ENCODE data around the gene RPS23.

The RPS23 gene

DNA sequence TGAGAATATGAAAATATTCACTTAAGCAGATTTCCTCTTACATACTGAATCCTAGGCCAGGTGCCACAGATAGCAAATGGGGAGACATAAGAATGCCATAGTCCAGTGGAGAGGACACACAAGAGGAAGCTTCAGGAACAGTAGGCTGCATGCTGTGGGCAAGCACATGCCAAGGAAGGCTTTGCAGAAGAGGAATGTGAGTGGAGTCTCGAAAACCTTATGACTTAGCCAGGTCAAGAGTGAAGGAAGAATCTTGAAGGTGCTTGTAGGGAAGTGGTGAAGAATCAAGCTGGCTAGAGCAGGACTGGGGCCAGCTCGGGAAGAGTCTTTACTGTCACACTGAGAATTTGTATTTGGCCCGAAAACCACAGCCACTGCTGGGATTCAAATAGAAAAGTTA is 20.4 kb downstream of the RPS23 start:
- TF ChIP-seq, protein P1, sequence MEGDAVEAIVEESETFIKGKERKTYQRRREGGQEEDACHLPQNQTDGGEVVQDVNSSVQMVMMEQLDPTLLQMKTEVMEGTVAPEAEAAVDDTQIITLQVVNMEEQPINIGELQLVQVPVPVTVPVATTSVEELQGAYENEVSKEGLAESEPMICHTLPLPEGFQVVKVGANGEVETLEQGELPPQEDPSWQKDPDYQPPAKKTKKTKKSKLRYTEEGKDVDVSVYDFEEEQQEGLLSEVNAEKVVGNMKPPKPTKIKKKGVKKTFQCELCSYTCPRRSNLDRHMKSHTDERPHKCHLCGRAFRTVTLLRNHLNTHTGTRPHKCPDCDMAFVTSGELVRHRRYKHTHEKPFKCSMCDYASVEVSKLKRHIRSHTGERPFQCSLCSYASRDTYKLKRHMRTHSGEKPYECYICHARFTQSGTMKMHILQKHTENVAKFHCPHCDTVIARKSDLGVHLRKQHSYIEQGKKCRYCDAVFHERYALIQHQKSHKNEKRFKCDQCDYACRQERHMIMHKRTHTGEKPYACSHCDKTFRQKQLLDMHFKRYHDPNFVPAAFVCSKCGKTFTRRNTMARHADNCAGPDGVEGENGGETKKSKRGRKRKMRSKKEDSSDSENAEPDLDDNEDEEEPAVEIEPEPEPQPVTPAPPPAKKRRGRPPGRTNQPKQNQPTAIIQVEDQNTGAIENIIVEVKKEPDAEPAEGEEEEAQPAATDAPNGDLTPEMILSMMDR (conservative IDR thresholded peaks at IDR 0.05): no peak
- no peak for TF ChIP-seq ZFX (IDR thresholded peaks at IDR 0.05)

GRCh38 chr5:82257247-82257646 is 20.9 kb downstream of the RPS23 start:
- no peak overlapping the region for H3K27ac ChIP-seq
- TF ChIP-seq ZFX (IDR thresholded peaks at IDR 0.05): no peak
- TF ChIP-seq, protein P1 (conservative IDR thresholded peaks at IDR 0.05): no peak

More for the DNA sequence above, 20.4 kb downstream of the RPS23 start:
- no peak overlapping the region for H3K27ac ChIP-seq

DNA sequence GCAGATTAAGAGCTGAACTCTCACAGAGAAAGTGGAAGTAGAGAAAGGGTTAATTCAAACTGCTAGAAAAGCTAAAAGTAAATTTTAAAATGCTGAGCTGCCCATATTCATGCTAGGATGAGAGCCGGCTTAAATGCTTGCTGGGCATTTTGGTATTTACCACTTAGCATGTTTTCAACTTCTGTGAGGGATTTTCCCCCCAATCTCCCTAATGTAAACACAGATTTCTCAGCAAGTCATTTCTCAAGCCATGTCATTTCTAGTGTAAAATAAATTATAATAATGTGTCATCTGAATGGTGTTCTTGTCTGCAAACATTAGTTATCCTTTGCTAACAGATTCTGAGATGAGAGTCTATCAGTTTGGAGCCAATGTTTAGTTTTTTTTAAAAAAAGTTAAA is 22.3 kb downstream of the RPS23 start:
- no peak overlapping the region for H3K27ac ChIP-seq
- no peak for TF ChIP-seq ZFX (IDR thresholded peaks at IDR 0.05)
- TF ChIP-seq, protein P1 (conservative IDR thresholded peaks at IDR 0.05): no peak

DNA sequence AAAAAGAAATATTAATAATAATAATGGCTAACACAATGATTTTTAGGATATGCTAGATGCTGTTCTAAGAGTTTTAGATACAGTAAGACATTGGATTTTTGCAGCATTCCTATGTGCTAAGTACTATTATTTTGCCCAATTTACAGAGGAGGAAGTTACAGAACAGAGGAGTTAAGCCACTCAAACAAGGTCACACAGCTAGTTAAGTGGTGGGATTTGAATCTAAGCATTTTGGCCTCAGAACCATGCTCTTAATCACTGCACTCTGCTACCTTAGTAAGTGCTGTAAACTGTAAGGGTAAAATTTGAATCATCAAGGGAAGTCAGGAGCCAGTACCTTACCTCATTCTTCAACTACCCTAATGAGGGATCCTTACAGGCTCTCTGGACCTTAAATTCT is 25.4 kb downstream of the RPS23 start:
- TF ChIP-seq, protein P1 (conservative IDR thresholded peaks at IDR 0.05): no peak

GRCh38 chr5:82246960-82247574 is 31.1 kb downstream of the RPS23 start:
- no peak overlapping the region for H3K27ac ChIP-seq
- TF ChIP-seq, protein P1 (conservative IDR thresholded peaks at IDR 0.05): no peak
- no peak for TF ChIP-seq ZFX (IDR thresholded peaks at IDR 0.05)

More for the DNA sequence above, 25.4 kb downstream of the RPS23 start:
- H3K27ac ChIP-seq: no peak overlapping the region

DNA sequence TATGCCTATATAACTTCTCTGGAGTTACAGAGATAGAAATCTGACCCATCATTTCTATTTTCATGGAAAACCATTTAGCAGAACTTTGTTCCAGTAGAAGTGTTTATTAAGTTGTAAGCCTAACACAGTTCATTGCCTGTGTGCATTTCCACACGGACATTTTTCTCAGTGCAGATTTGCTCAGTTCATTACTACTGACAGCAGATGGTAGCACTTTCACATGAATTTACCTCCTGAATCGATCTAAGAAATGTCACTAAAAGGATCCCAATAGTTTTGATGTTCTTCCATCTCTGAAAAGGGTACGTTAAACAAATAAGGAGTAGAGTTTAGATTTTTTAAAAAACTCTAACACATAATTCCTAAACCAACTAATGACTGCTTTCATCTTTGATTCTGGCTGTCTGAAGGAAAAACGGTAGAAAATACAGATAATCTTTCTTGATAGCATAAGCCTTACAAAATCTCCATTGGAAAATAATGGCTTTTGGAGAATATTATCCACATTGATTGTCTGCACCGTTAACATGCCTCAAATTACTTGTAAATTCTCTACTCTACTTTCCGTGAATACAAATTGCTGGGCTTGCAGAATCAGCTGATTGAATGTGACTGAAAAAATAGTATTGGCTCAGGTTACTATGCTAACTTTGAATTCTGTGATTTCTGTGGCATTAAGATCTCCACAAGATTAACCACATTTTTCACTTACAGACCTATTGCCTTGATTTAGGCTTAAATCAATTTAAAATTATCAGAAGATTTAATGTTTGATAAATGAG is 33.1 kb downstream of the RPS23 start:
- H3K27ac ChIP-seq: no peak overlapping the region
- TF ChIP-seq, protein P1 (conservative IDR thresholded peaks at IDR 0.05): no peak
- no peak for TF ChIP-seq ZFX (IDR thresholded peaks at IDR 0.05)

GRCh38 chr5:82244151-82244550 is 34.0 kb downstream of the RPS23 start:
- TF ChIP-seq, protein P1 (conservative IDR thresholded peaks at IDR 0.05): no peak
- no peak for TF ChIP-seq ZFX (IDR thresholded peaks at IDR 0.05)
- no peak overlapping the region for H3K27ac ChIP-seq

Measured in C4-2B (cell line).